Stimulated activated CD4-positive, alpha-beta T cell treated with anti-CD3 and anti-CD28 coated beads, Interleukin-4, amount 100 ng/mL, for 48 hours (primary cell): ENCODE results near the gene VWF.
"Not testable (repeated sequence)": the region's sequence is repeated elsewhere in the genome, so short reads cannot be mapped to it uniquely, and the experiment has no call there.

ENCODE experiments used
- DNase-seq, 2 donors: peaks; one replicate each; pipeline ENCODE4 v3.0.0-alpha.2; 2020; ENCODE audit warnings: low read depth in 2 of 2

VWF gene

GRCh38 chr12:6124411-6125309 lies at the start of gene VWF:
TSS of gene VWF (minus strand) at chr12:6124670. CDS start at chr12:6123196, 1,474 bp downstream.
- DNase-seq = no peak

GRCh38 chr12:6172862-6173261 lies 48.4 kb upstream of the VWF start:
- no peak for DNase-seq

- DNase-seq = no peak
Measured at GRCh38 chr12:6172086-6172485, 47.6 kb upstream of the VWF start.

- DNase-seq = no peak
Measured at GRCh38 chr12:6171409-6172015, 47.0 kb upstream of the VWF start.

- peak; percentile 45 to 50 for DNase-seq
Measured at GRCh38 chr12:6167327-6168280, 43.1 kb upstream of the VWF start.

- DNase-seq = no peak
Measured at GRCh38 chr12:6166808-6167207, 42.3 kb upstream of the VWF start.

GRCh38 chr12:6165395-6165794 lies 40.9 kb upstream of the VWF start:
- no peak for DNase-seq

DNA sequence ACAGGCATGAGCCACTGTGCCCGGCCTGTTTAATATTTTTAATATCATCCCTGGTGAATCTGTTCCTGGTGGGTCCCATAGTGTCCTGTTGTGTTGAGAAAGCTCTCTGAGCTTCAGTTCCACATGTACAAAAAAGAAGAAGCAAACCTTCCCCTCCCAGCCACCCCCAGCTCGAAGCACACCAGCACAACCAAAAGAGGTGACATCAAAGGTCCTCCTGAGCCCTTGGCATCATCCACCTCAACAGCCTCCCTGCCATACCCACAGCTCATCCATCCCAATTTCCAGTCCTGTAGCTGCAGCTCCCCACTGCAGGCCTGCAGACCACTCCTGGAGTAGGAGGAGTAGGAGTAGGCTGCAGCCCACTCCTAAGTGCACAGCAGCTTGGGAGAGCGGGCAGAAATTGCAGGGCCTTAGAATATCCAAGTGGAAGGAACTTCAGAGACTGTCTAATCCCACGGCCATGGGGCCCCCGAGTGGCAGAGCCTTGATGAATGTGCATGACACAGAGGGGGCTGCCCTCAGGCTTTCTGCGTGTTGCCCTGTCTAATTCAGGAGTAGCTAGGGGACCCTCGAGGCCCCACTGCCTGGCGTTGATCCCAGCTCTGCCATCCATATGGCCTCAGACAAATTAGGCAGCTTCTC lies 39.1 kb upstream of the VWF start:
- no peak for DNase-seq

GRCh38 chr12:6161124-6161882 lies 36.8 kb upstream of the VWF start:
- DNase-seq = no peak

GRCh38 chr12:6160049-6160649 lies 35.7 kb upstream of the VWF start:
- DNase-seq = not testable (repeated sequence)

DNA sequence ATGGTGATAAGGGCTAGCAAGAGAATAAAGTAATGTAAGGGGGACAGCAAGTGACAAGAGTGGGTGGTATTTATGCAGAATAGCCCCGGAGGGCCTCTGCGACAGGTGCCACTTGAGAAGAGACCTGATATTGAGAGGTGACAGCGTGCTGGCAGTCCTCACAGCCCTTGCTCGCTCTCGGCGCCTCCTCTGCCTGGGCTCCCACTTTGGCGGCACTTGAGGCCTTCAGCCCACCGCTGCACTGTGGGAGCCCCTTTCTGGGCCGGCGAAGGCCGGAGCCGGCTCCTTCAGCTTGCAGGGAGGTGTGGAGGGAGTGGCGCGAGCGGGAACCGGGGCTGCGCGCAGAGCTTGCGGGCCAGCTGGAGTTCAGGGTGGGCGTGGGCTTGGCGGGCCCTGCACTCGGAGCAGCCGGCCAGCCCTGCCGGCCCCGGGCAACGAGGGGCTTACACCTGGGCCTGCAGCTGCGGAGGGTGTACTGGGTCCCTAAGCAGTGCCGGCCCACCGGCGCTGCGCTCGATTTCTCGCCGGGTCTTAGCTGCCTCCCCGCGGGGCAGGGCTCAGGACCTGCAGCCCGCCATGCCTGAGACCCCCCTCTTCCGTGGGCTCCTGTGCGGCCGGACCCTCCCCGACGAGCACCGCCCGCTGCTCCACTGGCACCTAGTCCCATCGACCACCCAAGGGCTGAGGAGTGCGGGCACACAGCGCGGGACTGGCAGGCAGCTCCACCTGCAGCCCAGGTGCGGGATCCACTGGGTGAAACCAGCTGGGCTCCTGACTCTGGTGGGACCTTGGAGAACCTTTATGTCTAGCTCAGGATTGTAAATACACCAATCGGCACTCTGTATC lies 34.9 kb upstream of the VWF start:
- DNase-seq = not testable (repeated sequence)

- no peak for DNase-seq
Measured at GRCh38 chr12:6158749-6159148, 34.3 kb upstream of the VWF start.

DNA sequence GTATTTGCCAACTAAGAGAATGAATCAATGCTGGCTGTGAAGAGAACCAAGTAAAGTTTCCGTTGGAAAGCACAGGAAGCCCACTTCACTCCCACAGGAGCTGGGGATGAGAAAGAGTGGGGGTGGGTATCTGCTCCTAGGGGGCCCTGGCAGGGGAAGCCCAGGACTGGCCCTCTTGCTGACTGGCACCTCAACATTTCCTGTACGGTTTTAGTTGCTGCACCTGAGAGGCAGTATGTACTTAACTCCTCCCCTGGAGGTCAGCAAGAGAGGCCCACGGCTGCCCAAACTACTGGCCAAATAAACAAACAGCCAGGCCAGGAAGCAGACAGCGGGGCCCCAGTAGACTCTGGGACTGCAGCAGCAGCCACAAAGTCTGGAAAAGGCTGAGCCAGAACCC lies 33.8 kb upstream of the VWF start:
- DNase-seq = no peak

DNA sequence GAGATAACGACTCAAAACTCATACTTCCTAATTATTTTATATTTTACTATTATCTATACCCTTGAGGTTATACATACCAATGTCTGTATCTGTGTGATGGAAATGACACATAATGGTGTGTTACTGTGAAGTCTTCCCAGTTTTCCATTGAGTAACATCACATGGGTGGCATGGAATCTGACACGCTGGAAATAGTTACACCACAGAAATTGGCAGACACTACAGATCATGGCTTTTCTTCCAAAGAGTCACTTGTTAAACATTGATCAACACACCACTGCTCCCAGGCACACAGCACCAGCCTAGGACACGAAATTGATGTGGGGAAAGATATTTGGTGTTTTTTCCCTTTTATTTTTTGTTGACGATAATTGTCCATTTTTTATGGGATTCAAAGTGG lies 33.0 kb upstream of the VWF start:
- DNase-seq = no peak

DNA sequence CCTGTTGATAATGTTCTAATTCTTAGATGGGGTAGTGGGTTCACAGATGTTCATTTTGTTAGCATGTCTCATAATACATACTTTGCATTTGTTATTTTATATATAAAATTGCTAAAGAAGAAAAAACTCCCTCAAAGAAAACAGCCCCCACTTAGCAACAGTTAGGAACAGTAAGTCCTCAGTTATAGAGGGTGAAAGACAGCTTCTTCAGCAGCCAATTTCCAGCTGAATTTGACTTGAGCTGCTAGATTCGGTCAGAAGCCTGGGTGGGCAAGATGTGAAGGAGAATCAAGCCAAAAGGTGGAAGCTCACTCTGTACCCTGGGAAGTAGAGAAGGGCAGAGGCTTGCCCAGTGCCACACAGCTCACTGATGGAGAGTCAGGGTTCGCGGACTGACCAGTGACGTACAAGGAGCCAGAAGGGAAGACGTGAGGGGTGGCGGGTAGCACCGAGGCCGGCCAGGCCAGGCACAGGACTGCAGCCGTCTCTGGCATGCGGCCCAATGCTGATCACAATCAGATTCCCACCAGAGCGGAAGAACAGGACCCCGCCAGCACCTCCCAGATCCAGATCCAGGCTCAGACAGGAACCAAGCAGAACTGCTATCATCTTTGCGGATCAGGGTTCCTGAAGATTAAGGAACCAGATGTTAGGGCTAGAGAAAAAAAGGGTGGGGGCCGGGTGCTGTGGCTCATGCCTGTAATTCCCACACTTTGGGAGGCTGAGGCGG lies 30.4 kb upstream of the VWF start:
- DNase-seq = no peak

DNA sequence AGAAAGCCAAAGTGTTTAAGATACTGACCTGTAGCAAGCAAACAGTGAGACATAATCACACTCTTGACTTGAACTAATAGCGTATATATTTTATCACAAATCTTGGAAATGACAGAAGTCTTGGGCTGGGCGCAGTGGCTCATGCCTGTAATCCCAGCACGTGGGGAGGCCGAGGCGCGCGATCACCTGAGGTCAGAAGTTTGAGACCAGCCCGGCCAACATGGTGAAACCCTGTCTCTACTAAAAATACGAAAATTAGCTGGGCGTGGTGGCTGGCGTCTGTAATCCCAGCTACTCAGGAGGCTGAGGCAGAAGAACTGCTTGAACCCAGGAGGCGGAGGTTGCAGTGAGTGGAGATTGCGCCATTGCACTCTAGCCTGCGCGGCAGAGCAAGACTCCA lies 24.3 kb upstream of the VWF start:
- not testable (repeated sequence) for DNase-seq

- DNase-seq = no peak
Measured at GRCh38 chr12:6148061-6148460, 23.6 kb upstream of the VWF start.

DNA sequence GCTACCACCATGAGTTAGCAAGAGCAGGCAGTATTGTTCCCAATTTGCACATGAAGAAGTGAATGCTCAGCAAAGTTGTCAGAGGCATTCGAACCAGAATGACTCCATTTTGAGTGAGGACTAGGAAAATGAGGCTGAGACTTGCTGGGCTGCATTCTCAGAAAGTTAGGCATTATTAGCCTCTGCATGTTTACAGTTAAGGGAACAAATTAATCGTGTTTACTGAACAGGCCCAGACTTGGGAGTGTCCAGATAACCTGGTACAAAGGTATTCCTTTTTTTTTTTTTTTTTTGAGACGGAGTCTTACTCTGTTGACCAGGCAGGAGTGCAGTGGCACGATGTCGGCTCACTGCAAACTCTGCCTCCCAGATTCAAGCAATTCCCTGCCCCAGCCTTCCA lies 22.5 kb upstream of the VWF start:
- DNase-seq = no peak

DNA sequence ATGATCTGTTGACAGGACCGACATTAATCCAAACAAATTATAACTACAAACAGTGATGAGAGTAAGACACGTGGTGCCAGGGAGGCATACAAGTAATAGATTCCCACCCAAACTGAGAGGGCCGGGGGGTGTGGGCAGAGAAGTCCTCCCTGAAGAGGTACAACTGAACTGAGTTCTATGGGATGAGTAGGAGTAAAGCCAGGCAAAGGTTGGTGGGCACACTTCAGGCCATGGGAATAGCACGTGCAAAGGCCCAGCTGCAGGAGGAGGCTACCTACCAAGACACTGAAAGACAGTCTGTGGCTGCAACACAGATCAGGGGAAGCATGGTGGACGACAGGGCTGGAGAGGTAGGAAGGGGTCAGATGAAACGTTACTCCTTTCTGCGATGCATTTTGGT lies 22.0 kb upstream of the VWF start:
- no peak for DNase-seq
